GM18858 (cell line): Measurements from ENCODE around the gene DIRAS1.
"Not testable (repeated sequence)": the region's sequence is repeated elsewhere in the genome, so short reads cannot be mapped to it uniquely, and the experiment has no call there.

ENCODE experiments used
- ATAC-seq: cut with Tn5 transposase; IDR thresholded peaks from one replicate; pipeline ENCODE4 v1.9.1; 2021; ENCODE audit not compliant: unreplicated experiment

DIRAS1 gene

DNA sequence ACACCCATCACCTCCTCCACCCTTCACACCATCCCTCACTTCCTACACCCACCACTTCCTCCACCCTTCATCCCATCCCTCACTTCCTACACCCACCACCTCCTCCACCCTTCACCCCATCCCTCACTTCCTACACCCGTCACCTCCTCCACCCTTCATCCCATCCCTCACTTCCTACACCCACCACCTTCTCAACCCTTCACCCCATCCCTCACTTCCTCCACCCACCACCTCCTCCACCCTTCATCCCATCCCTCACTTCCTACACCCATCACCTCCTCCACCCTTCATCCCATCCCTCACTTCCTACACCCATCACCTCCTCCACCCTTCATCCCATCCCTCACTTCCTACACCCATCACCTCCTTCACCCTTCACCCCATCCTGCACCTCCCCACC lies 7.1 kb downstream of the DIRAS1 start:
- ATAC-seq: not testable (repeated sequence)

DNA sequence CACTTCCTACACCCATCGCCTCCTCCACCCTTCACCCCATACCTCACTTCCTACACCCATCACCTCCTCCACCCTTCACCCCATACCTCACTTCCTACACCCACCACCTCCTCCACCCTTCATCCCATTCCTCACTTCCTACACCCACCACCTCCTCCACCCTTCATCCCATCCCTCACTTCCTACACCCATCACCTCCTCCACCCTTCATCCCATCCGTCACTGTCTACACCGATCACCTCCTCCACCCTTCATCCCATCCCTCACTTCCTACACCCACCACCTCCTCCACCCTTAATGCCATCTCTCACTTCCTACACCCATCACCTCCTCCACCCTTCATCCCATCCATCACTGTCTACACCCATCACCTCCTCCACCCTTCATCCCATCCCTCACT lies 8.0 kb downstream of the DIRAS1 start:
- not testable (repeated sequence) for ATAC-seq

DNA sequence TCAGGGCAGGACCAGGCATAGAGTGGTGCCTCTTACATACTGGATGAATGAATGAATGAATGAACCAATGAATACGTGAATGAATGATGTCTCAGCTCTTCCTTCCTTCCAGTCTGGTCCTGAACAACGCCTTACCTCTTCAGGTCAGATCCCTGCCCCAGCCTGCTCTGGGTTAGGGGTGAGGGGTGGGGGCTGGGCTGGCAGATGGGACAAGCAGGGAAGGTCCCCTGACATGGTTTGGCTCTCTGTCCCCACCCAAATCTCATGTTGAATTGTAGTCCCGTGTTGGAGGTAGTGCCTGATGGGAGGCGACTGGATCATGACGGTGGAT lies 9.3 kb downstream of the DIRAS1 start:
- no peak for ATAC-seq

DNA sequence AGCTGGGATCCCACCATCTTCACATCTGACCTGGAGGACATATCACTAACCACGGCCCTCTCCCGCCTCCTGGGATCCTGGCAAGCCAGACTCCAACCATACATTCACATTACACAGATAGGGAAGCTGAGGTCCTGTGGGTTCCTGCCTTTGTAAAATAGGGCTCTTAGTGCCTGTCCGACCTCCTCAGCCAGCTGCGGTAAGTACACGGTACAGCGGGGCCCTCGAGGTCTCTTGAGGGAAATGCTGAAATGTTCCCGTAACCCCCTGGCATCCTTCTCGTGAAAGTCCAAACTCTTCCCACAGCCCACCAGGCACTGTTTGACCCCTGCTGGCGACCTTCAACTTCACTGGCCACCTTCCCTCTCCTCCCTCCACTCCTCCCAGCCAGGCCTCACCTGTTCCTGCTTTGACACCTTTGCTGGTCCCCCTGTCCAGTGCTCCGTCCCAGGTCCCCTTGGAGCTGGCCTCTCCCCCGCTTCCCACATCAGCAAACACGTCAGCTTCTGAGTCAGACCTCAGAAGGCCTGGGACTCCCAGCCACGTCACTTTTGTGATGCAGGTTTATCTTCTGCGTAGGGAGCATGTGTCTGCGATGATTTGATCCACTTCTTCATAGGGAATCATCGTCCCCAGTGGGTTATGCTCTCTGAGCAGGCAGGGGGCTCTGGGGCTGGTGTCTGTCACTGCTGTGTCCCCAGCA lies 9.8 kb downstream of the DIRAS1 start:
- ATAC-seq: no peak

DNA sequence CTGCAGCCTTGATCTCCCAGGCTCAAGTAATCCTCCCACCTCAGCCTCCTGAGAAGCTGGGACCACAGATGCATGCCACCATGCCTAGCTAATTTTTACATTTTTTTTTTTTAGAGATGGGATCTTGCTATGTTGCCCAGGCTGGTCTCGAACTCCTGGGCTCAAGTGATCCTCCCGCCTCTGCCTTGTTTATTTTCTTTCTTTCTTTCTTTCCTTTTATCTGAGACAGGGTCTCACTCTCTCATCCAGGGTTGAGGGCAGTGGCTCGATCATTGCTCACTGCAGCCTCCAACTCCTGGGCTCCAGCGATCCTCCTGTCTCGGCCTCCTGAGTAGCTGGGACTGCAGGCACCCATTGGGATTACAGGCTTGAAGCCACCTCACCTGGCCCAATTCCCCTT lies 14.9 kb downstream of the DIRAS1 start:
- ATAC-seq: no peak

DNA sequence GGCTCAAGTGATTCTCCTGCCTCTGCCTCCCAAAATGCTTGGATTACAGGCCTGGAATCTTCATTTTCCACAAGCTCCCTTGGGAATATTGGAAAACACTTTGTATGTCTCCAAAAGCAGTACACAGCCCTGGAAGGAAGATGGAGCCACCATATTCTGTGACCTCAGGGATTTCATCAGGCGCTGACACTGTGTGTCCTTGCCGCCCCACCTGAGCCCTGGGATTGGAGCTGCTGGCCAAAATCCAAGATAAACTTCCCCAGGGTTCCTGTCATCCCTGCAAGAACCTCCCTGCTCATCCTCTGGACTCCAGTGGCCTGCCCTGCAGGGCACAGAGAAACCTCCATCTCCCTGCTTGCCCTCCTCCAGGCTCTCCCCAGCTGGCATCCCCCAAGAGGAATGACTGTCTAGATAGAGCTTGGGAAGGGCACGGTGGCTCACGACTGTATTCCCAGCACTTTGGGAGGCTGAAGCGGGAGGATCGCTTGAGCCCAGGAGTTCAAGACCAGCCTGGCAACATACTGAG lies 17.4 kb downstream of the DIRAS1 start:
- ATAC-seq: no peak

DNA sequence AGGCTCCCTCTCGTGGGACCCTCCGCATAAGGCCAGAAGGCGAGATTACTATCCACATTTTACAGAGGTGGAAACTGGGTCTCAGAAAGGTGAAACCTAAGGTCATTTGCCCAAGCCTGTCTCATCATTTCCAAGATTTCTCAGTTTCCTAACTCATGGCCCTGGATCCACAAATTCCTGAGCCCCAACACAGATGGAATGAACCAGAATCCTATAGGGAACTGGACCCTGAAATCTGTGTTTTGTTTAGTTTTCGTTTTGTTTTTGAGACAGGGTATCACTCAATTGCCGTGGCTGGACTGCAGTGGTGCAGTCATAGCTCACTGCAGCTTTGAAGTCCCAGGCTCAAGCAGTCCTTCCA lies 18.1 kb downstream of the DIRAS1 start:
- ATAC-seq: no peak

DNA sequence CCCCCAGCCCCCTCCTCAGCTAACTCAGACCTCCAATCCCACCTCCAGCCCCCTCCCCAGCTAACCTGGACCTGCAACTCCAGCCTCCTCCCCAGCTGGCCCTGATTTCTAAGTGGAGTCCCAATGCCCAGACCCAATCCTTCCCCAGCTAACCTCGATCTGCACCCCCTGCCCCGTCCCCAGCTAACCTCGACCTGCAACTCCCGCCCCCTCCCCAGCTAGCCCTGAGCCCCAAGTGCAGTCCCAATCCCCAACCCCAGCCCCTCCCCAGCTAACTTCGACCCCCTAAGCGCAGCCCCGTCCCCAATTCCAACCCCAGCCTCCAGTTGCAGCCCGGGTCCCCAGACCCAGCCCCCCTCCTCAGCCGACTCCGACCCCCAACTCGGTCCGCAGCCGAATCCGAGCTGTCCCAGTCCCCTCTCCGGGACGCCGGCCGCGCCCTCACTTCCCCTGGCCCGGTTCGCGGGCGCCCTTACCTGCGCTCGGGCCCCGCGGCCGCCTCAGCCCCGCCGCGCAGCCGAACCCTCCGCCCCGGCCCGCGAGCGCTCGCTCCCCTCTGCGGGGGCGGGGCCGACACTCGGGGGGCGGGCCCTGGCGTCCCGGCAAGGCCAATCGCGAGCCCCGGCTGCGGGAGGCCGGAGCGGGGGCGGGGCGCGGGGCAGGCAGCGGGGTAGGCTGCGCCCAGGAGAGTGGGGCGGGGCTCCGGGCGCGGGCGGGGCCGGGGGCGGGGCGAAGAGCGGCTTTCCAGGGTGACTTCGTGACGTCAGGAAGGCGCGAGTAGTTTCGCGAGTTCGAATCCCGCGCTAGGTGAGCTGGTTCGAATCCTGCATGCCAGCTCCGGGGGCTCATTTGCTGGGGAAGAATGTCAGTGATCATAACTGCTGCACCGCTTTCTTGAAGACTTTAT lies 18.7 kb downstream of the DIRAS1 start, which contains the start of gene GNG7:
Gene GNG7 (minus strand): TSS at position 525 of the 907 bp plus-strand sequence. CDS start 182,006 bp downstream, outside the sequence.
- no peak for ATAC-seq

DNA sequence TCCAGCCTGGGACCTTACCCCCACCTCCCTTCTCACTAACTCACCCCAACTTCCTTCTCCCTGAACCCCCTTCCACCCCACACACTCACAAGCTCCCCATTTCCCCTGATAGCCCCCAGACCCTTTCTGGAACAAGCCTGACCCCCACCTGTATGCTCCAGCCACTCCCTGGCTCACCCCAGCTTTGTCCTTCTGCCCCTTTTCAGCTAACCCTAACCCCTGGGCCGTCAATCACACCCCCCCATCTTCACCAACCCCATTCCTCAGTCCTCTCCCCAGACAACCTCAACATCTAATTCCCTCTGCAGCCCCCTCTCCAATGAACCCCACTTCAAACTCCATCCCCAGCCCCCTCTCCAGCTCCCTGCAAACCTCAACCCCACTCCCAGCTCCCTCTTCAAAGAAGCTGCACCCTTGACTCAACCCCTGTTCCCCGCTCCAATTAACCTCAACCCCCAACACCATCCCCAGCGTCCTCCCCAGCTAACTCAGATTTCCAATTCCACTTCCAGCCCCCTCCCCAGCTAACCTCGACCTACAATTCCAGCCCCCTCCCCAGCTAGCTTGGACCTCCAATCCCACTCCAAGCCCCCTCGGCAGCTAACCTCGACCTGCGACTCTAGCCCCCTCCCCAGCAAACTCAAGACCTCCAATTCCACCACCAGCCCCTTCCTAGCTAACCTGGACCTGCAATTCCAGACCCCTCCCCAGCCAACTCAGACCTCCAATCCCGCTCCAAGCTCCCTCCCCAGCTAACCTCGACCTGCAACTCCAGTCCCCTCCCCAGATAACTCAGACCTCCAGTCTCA lies 19.6 kb downstream of the DIRAS1 start:
- no peak for ATAC-seq

DNA sequence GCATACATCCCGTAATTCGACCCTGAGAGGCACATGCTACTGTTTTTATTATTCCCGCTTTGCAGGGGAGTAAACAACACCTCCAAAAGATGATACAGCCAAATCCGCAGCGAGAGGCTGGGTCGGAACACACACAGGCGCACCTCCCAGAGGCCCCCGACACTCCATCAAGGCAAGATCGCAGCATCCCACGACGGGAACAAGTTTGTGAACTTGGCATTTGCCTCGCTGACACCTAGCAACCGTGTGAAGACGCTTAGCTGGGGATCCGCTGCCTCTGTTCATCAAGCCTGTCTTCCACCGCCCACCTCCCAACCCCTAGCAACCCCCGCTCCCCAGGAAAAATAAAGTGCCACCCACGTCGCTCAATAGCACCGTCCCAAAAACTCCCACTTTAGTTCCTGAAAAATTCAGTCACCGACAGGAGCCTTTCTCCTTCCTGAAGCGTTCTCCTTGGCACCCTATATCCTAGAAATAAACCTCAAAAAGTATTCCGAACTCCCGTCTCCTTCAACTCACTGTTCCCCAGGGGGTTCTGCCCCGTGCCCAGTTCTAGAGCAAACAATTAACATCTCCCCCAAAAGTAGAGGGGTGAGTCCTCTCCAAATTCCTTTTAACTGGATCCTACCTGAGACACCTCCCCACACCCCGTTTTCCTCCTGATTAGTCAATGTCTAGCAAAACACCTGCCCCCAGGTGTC lies 20.4 kb downstream of the DIRAS1 start:
- ATAC-seq: no peak

DNA sequence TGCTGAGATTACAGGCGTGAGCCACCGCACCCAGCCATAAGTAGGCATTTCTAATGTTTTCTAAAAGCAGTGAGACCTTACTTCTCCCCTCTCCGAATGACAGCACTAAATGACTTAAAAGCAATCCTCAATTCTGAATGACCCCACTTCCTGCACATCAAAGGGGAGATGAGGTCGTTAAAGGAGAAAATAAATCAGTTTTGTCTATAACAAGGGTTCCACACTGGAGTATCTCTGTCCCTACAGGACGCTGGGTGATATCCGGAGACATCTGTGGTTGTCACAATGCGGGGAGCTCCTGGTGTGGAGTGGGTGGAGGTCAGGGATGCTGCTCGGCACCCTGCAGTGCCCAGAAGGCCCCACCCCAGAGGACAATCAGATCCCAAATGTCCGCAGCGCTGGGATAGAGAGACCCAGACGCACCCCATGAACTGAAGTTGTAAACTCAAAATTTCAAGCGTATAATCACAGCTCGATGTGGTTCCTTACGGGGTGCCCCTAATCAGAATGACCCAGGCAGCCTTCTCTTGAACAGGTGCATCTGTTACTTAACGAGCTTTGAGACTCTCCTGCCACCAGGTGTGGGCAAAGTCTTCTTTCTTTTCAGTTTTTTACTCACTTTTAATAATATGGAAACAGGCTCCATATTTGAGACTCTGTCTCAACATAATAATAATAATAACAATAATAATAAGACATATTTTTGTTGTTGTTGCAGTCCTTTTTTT lies 21.6 kb downstream of the DIRAS1 start:
- no peak for ATAC-seq

DNA sequence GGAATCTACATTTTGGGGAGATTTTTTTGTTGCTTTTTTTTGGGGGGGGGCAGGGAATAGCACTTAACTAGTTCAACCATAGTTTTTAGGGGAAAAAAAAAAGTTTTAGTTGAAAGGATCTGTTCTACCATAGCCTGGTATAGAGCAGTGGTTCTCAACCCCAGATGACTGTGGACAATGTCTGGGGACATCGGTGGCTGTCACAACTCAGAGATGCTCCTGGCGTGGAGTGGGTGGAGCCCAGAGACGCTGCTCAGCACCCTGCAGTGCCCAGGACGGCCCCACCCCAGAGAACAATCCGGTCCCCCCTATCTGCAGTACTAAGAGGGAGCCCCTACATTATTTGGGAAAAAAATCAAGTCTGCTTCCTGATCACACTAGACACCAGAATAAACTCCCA lies 27.0 kb downstream of the DIRAS1 start:
- no peak for ATAC-seq

DNA sequence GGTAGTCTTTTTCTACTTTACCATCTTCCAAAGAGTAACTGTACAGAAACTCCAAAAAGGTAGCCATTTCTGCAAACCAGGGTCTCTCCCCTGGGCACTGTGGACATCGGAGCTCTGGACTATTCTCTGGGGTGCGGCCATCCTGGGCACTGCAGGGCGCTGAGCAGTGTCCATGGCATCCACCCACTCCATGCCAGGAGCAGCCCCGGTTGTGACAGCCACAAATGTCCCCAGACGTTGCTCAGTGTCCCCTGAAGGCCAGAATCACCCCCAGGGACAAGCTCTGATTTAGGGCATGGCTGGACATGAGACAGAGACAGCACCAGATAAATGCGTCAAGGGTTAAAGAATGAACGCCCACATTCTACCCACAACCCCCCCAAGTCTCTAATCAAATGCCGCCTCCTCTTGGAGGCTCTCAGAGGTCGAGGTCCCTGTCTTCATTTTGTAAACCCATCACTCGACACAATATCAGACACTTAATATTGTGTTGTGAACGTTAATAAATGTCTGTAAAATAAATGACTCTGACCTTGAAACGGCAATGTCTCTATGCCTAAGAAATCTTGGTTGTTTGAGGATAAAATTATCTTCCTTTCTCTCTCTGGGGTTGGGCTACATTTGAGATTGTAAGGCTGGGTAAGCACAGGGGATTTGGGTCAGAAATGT lies 27.5 kb downstream of the DIRAS1 start:
- ATAC-seq: no peak

DNA sequence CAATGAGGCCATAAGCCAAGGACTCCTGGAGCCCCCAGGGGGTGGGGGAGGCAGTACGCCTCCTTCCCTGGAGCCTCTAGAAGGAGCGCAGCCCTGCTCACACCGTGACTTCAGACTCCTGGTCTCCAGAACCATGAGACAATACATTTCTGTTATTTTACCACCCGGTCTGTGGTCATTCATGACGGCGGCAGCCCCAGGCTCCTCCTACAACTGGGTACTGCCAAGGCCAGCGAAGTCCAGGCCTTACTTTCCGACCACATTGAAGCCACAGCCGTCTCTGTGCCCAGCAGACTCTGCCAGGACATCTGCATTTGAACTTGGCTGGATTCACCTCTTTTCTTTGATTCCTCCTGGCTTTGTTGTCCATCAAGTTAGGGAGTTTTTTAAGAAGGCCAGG lies 29.2 kb downstream of the DIRAS1 start:
- ATAC-seq: no peak

DNA sequence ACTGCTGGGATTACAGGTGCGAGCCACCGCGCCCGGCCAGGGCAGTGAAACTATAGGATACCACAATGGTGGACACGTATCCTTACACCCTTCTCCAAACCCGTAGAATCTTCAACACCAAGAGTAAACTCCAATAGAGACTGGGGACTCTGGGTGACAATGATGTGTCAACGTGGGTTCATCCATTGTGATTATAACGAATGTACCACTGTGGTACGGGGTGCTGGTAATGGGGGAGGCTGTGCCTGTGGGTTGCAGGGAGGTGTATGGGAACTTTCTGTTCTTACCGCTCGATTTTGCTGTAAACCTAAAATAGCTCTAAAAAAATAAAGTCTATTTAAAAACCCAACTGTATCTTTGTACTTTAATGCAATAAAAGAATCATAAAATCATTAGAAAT lies 30.3 kb downstream of the DIRAS1 start:
- ATAC-seq: no peak

DNA sequence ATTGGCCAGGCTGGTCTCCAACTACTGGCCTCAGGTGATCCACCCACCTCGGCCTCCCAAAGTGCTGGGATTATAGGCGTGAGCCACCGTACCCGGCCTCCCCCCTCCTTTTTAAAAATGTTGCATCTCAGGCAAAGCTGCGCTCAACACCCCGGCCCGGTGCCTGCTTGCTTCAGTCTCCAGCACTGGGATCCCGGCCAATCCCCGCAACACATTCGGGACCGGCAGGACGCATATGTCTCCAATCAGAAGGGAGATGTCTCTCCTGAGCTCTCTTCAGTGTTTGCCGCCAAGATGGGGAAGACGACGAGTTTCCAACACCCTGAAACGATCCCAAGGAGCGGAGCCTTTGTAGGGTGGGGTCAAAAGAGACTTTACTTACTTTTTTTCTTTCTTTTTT lies 34.8 kb downstream of the DIRAS1 start:
- no peak for ATAC-seq

DNA sequence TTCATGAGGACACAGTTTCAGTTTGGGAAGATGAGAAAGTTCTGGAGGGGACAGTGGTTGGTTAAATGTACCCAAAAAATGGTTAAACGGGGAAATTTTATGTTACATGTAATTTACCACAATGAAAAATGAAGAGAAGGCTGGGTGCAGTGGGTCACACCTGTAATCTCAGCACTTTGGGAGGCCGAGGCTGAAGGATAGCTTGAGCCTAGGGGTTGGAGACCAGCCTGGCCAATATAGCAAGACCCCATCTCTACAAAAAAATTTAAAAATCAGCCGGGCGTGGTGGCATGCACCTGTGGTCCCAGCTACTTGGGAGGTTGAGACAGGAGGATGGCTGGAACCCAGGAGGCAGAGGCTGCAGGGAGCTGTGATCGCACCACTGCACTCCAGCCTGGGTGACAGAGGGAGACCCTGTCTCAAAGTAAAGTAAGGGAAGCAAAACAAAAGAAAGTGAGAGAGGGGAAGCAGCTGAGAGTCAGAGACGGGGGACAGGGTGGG lies 35.9 kb downstream of the DIRAS1 start:
- ATAC-seq: no peak

DNA sequence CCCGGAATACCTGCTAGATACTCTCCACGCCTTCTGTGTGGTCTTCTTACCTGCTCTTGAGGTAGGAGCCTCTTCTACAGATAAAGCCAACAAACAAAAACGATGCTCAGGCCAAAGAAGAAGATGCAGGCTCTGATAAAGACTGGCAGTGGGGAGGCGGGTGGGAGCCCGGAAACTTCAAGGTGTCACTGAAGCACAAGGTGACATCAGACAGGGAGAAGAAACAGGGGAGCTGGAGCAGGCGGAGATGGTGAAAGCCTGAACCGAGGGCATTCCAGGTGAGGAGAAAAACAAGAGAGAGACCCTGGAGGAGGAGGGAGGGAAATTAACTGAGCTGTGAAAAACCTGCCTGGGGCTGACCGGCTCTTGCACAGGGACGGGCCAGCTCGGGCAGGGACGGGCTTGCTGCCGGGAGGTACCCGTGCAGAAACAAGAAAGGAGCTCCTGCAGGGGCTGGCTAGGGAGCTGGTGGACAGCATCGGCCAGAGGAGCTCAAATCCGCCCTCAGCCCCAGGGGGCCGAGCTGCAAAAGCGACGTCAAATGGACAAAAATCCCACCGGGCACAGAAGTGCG lies 37.7 kb downstream of the DIRAS1 start:
- ATAC-seq: no peak

DNA sequence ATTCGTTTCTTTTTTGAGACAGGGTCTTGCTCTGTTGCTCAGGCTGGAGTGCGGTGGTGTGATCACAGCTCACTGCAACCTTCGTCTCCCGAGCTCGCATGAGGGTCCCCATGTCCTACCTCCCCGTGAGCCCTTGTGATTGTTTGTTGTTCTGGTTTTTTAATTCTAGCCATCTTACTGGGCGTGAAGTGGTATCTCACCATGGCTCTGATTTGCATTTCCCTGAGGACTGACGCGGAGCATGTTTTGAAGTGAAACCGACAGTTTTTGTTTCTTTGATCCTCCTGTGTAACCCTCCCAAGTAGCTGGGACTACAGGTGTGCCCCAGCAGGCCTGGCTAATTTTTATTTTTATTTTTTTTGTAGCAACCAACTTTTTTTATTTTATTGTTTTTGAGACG lies 40.4 kb downstream of the DIRAS1 start:
- ATAC-seq: no peak
